CD4-positive, alpha-beta memory T cell (primary cell): ENCODE data around the gene CDK5RAP2. TPM values are rescaled to one million over a fixed set of nuclear protein-coding genes. Genes with fewer than 3 reads are reported as not detected.

ENCODE experiments used
- CTCF ChIA-PET: fragments of 350-600 bp; sonication (Branson Sonifier 250); formaldehyde crosslinking; loops from one replicate; lab custom pipeline; 2021; ENCODE audit warnings: inconsistent platforms; ENCODE audit not compliant: partially characterized antibody; lab: Charles Lee
- POLR2A ChIA-PET: fragments of 350-600 bp; sonication (Branson Sonifier 250); formaldehyde crosslinking; loops from one replicate; lab custom pipeline; 2021; ENCODE audit not compliant: partially characterized antibody; lab: Charles Lee
- DNase-seq, 5 donors: peaks; one replicate each; pipeline versions ENCODE4 v3.0.0 to v3.0.0-alpha.2; 2020 to 2022; ENCODE audit warnings: mixed read lengths in 1 of 5
- H3K27ac ChIP-seq: one replicate; pipeline ENCODE4 v1.7.0; 2013; ENCODE audit warnings: low read depth, low read length
- H3K27me3 ChIP-seq: 2 replicates; pipeline ENCODE4 v1.7.0; 2013; ENCODE audit warnings: mild to moderate bottlenecking, low read length, moderate library complexity; ENCODE audit not compliant: insufficient read depth
- H3K36me3 ChIP-seq: 2 replicates; pipeline ENCODE4 v1.7.0; 2013; ENCODE audit warnings: mild to moderate bottlenecking, low read length, moderate library complexity; ENCODE audit not compliant: insufficient read depth
- H3K4me1 ChIP-seq: 2 replicates; pipeline ENCODE4 v1.7.0; 2013; ENCODE audit warnings: mild to moderate bottlenecking, low read length, moderate library complexity; ENCODE audit not compliant: insufficient read depth
- H3K4me3 ChIP-seq, 2 donors: one replicate each; pipeline ENCODE4 v1.7.0; 2013; ENCODE audit warnings: low read length in 2 of 2, mild to moderate bottlenecking in 1 of 2
- H3K9me3 ChIP-seq, 2 donors: one replicate each; pipeline ENCODE4 v1.7.0; 2013; ENCODE audit warnings: low read length in 2 of 2, control low read depth in 1 of 2; ENCODE audit not compliant: control insufficient read depth in 1 of 2
- H3K27ac Mint-ChIP-seq, 7 donors: one replicate each; pipeline ENCODE4 v1.8.0; 2020 to 2021; ENCODE audit warnings: mixed read lengths in 7 of 7, mild to moderate bottlenecking in 6 of 7, inconsistent platforms in 3 of 7, moderate library complexity in 3 of 7
- H3K27me3 Mint-ChIP-seq, 2 donors: one replicate each; pipeline ENCODE4 v1.8.0; 2020 to 2021; ENCODE audit warnings: mixed read lengths in 2 of 2
- H3K36me3 Mint-ChIP-seq, 2 donors: one replicate each; pipeline ENCODE4 v1.8.0; 2020 to 2021; ENCODE audit warnings: mixed read lengths in 2 of 2, inconsistent platforms in 1 of 2, mild to moderate bottlenecking in 1 of 2
- H3K4me1 Mint-ChIP-seq, 4 donors: one replicate each; pipeline ENCODE4 v1.8.0; 2020 to 2021; ENCODE audit warnings: mixed read lengths in 4 of 4, mild to moderate bottlenecking in 1 of 4
- H3K4me3 Mint-ChIP-seq, 8 donors: one replicate each; pipeline ENCODE4 v1.8.0; 2020 to 2021; ENCODE audit warnings: mixed read lengths in 8 of 8, mild to moderate bottlenecking in 7 of 8, moderate library complexity in 6 of 8, inconsistent platforms in 3 of 8
- H3K9me3 Mint-ChIP-seq, 8 donors: one replicate each; pipeline ENCODE4 v1.8.0; 2020 to 2021; ENCODE audit warnings: mixed read lengths in 8 of 8, mild to moderate bottlenecking in 5 of 8, inconsistent platforms in 3 of 8, moderate library complexity in 1 of 8
- intact Hi-C: fragments of 100-400 bp; cut with micrococcal nuclease; formaldehyde crosslinking; loops from one replicate; pipeline ENCODE4 v1.15.1; 2023
- polyA plus RNA-seq, 2 donors: library from polyadenylated mRNA; unstranded; fragments of 300-500 nt; fragmentation: Illumina TruSeq; gene quantifications; one replicate each; pipeline ENCODE4 v1.2.3, GENCODE V29; 2021
- total RNA-seq, 2 experiments: library from RNA; stranded (reverse); gene quantifications; one replicate each; pipeline ENCODE4 v1.2.3, GENCODE V29; 2021

The CDK5RAP2 gene
- total and polyA plus RNA-seq, 4 experiments from 2014 or later = 3.9 to 102 (median 59.4) TPM

GRCh38 chr9:120478208-120478607, 101.8 kb downstream of the CDK5RAP2 start:
- intact Hi-C loops = no loop called here
- Mint-ChIP-seq H3K4me3 (no peak overlapping the region), H3K27me3 (no peaks in the 10 kb centered on the region), H3K36me3 (peaks cover 52 to 83% of the 10 kb centered on the region in 2 donors), H3K4me1 (no peaks in the 10 kb centered on the region), H3K9me3 (no peaks in the 10 kb centered on the region), H3K27ac (peak overlapping the region in 1 of 7 donors; percentile 57)
- no peak overlapping the region for H3K4me3 ChIP-seq
- H3K4me1 ChIP-seq = no peaks in the 10 kb centered on the region
- POLR2A ChIA-PET = no interaction called here
- H3K27ac ChIP-seq = no peak overlapping the region
- no peak for DNase-seq
- peaks cover 37% of the 10 kb centered on the region for H3K36me3 ChIP-seq
- H3K27me3 ChIP-seq = no peaks in the 10 kb centered on the region
- H3K9me3 ChIP-seq = no peaks in the 10 kb centered on the region
- CTCF ChIA-PET = interaction anchor here (1.4 kb wide), 1 partner anchor 28 kb away, joined by 3 read pairs; no protein-coding TSS in a partner anchor

GRCh38 chr9:120477534-120478001, 102.4 kb downstream of the CDK5RAP2 start:
- H3K4me3 ChIP-seq = no peak overlapping the region
- DNase-seq = peak in 3 of 5 donors; percentile 3 to 14 (median 3)
- H3K9me3 ChIP-seq = no peaks in the 10 kb centered on the region
- H3K36me3 ChIP-seq = peaks cover 32% of the 10 kb centered on the region
- intact Hi-C loops = no loop called here
- peaks cover 51 to 82% of the 10 kb centered on the region in 2 donors for H3K36me3 Mint-ChIP-seq
- CTCF ChIA-PET = interaction anchor here (0.9 to 1.7 kb wide), 5 partner anchors 10 to 89 kb away, joined by 3 to 7 read pairs (median 4); no protein-coding TSS in a partner anchor
- H3K4me3 Mint-ChIP-seq = no peak overlapping the region
- H3K4me1 Mint-ChIP-seq = no peaks in the 10 kb centered on the region
- POLR2A ChIA-PET = no interaction called here
- H3K4me1 ChIP-seq = no peaks in the 10 kb centered on the region
- H3K27me3 Mint-ChIP-seq = no peaks in the 10 kb centered on the region
- H3K27ac ChIP-seq = no peak overlapping the region
- peak overlapping the region in 1 of 7 donors; percentile 8 for H3K27ac Mint-ChIP-seq
- H3K9me3 Mint-ChIP-seq = no peaks in the 10 kb centered on the region
- H3K27me3 ChIP-seq = no peaks in the 10 kb centered on the region

DNA sequence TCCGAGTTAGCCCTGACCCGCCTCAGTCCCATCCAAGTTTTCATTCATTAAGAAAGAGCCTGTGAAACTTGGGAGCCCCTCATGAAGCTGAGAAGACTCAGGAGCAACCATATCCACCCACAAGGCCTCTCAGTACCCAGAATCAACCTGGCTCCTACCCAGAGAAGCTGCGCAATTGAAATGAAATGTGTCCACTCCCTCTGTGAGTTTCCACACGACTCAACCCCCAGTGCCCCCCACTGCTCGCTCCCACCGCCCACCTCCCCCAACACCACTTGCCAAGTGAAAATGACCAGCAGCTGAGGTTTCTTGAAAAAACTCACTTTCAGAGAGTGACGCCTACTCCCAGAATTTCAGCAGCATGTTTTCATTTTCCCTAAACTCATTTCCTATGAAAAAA, 104.6 kb downstream of the CDK5RAP2 start:
- Histone ChIP-seq H3K9me3 (no peaks in the 10 kb centered on the region), H3K36me3 (peaks cover 35% of the 10 kb centered on the region), H3K27me3 (no peaks in the 10 kb centered on the region), H3K4me1 (no peaks in the 10 kb centered on the region), H3K4me3 (no peak overlapping the region), H3K27ac (no peak overlapping the region)
- Mint-ChIP-seq H3K27ac (no peak overlapping the region), H3K4me1 (no peaks in the 10 kb centered on the region), H3K27me3 (no peaks in the 10 kb centered on the region), H3K36me3 (peaks cover 67 to 85% of the 10 kb centered on the region in 2 donors), H3K9me3 (no peaks in the 10 kb centered on the region), H3K4me3 (no peak overlapping the region)
- ChIA-PET CTCF (interaction anchor here (1.7 kb wide), 1 partner anchor 68 kb away, joined by 5 read pairs; no protein-coding TSS in a partner anchor), POLR2A (no interaction called here)
- intact Hi-C loops = no loop called here
- DNase-seq = no peak

DNA sequence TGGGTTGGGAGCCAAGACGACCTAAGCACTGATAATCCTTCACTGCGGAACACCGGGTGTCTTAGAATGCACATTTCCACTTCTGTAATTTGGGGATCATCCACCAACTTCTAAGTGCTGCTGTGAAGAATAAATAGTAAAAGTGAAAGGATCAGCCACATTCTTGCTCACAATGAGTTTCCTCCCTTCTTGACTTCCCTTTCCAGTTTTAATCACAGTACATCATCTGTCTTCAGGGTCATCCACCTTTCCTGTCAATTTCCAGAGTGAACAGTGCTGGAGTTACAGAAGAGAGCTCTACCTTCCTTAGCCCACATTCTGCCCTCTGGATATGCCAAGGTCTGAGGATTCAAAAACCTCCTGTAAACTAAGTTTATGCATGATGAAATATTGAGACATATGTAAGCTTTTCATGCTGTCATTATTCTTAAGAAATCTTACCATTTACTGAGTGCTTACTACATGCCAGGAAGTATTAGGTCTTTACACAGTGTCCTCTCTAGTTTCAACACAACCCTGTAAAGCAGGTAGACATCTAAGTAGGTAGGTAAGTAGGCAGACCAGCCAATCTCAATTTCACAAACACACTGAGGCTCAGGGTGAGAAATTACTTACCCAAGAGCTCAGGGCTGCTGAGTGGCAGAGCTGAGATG, 105.2 kb downstream of the CDK5RAP2 start:
- ChIA-PET CTCF (interaction anchor here (1.7 kb wide), 1 partner anchor 68 kb away, joined by 5 read pairs; no protein-coding TSS in a partner anchor), POLR2A (no interaction called here)
- Mint-ChIP-seq H3K9me3 (no peaks in the 10 kb centered on the region), H3K27me3 (no peaks in the 10 kb centered on the region), H3K4me1 (no peaks in the 10 kb centered on the region), H3K4me3 (no peak overlapping the region), H3K27ac (peak overlapping the region in 1 of 7 donors; percentile 5), H3K36me3 (peaks cover 73 to 91% of the 10 kb centered on the region in 2 donors)
- no peaks in the 10 kb centered on the region for H3K4me1 ChIP-seq
- H3K36me3 ChIP-seq = peaks cover 35% of the 10 kb centered on the region
- no peaks in the 10 kb centered on the region for H3K9me3 ChIP-seq
- no peak overlapping the region for H3K27ac ChIP-seq
- no peak for DNase-seq
- H3K27me3 ChIP-seq = no peaks in the 10 kb centered on the region
- intact Hi-C loops = no loop called here
- H3K4me3 ChIP-seq = no peak overlapping the region

DNA sequence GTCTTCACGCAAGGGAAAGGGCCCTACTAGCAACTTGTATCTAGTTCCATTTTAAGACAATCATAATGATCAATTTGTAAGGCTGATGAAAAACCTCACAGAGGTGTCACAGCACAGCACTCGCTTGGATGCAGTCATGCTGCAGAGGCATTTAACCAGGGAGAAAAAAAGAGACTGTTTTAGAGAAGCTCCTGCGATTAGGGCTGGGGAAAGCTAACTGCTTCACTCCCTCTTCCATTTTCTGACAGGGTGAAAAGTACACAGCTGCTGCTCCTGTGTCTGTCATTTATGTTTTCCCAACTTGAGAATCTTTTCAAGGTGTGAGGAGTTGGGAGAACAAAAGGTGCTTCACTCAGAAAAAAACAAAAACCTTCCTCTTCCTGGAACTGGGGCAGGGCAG, 106.4 kb downstream of the CDK5RAP2 start:
- H3K9me3 Mint-ChIP-seq = no peaks in the 10 kb centered on the region
- peaks cover 81 to 92% of the 10 kb centered on the region in 2 donors for H3K36me3 Mint-ChIP-seq
- DNase-seq = no peak
- Histone ChIP-seq H3K4me3 (no peak overlapping the region), H3K36me3 (peaks cover 35% of the 10 kb centered on the region), H3K27ac (no peak overlapping the region), H3K27me3 (no peaks in the 10 kb centered on the region), H3K4me1 (no peaks in the 10 kb centered on the region), H3K9me3 (no peaks in the 10 kb centered on the region)
- CTCF ChIA-PET = no interaction called here
- H3K4me1 Mint-ChIP-seq = no peaks in the 10 kb centered on the region
- no peak overlapping the region for H3K27ac Mint-ChIP-seq
- no peaks in the 10 kb centered on the region for H3K27me3 Mint-ChIP-seq
- intact Hi-C loops = no loop called here
- POLR2A ChIA-PET = no interaction called here
- H3K4me3 Mint-ChIP-seq = no peak overlapping the region

- H3K9me3 ChIP-seq = no peaks in the 10 kb centered on the region
- H3K27me3 Mint-ChIP-seq = no peaks in the 10 kb centered on the region
- no peak overlapping the region for H3K27ac ChIP-seq
- CTCF ChIA-PET = no interaction called here
- POLR2A ChIA-PET = no interaction called here
- no peak for DNase-seq
- H3K27me3 ChIP-seq = no peaks in the 10 kb centered on the region
- intact Hi-C loops = no loop called here
- H3K36me3 Mint-ChIP-seq = peaks cover 69 to 82% of the 10 kb centered on the region in 2 donors
- H3K9me3 Mint-ChIP-seq = no peaks in the 10 kb centered on the region
- H3K4me3 ChIP-seq = no peak overlapping the region
- no peaks in the 10 kb centered on the region for H3K4me1 ChIP-seq
- H3K4me1 Mint-ChIP-seq = peaks cover 0 to 5% (median 0%) of the 10 kb centered on the region in 4 donors
- H3K4me3 Mint-ChIP-seq = no peak overlapping the region
- peak overlapping the region in 2 of 7 donors; percentile 8 to 59 for H3K27ac Mint-ChIP-seq
- peaks cover 20% of the 10 kb centered on the region for H3K36me3 ChIP-seq
Measured at GRCh38 chr9:120465685-120466407, 114.1 kb downstream of the CDK5RAP2 start.

DNA sequence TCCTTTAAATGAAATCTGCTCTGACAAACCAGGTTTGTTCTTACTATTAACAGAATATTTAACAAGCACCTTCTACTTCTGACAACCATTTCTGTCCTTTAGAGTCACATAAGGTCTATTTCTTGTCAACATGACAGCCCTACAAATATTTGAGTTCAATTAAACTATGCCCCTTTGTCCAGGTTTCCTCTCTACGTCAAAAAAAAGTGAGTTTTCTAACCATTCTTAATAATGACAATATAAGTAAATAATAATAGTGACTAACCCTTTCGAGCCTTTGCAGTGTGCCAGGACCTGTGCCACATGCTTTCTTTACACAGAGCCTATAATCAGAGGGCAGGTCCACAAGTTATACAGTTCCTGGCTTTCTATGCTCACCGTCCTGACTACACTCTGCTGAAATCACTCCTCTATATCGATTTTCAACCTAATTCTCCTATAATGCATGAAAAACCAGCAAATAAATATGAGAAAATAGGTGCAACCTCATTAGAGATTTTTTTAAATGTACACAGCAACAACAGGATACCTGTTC, 115.0 kb downstream of the CDK5RAP2 start:
- ChIA-PET CTCF (no interaction called here), POLR2A (no interaction called here)
- Histone ChIP-seq H3K27me3 (no peaks in the 10 kb centered on the region), H3K4me3 (no peak overlapping the region), H3K36me3 (peaks cover 18% of the 10 kb centered on the region), H3K4me1 (no peaks in the 10 kb centered on the region), H3K27ac (no peak overlapping the region), H3K9me3 (no peaks in the 10 kb centered on the region)
- Mint-ChIP-seq H3K9me3 (no peaks in the 10 kb centered on the region), H3K36me3 (peaks cover 66 to 79% of the 10 kb centered on the region in 2 donors), H3K27ac (peak overlapping the region in 1 of 7 donors; percentile 21), H3K27me3 (no peaks in the 10 kb centered on the region), H3K4me3 (no peak overlapping the region), H3K4me1 (peaks cover 0 to 5% (median 0%) of the 10 kb centered on the region in 4 donors)
- no peak for DNase-seq
- intact Hi-C loops = no loop called here
